ENCODE measurements around the gene DLG2. TPM values are rescaled to one million over a fixed set of nuclear protein-coding genes. Genes with fewer than 3 reads are reported as not detected.

The DLG2 gene
- total and polyA plus RNA-seq, 3 experiments from 2014 or later: 0.81 to 1.5 (median 1.3) TPM

DNA sequence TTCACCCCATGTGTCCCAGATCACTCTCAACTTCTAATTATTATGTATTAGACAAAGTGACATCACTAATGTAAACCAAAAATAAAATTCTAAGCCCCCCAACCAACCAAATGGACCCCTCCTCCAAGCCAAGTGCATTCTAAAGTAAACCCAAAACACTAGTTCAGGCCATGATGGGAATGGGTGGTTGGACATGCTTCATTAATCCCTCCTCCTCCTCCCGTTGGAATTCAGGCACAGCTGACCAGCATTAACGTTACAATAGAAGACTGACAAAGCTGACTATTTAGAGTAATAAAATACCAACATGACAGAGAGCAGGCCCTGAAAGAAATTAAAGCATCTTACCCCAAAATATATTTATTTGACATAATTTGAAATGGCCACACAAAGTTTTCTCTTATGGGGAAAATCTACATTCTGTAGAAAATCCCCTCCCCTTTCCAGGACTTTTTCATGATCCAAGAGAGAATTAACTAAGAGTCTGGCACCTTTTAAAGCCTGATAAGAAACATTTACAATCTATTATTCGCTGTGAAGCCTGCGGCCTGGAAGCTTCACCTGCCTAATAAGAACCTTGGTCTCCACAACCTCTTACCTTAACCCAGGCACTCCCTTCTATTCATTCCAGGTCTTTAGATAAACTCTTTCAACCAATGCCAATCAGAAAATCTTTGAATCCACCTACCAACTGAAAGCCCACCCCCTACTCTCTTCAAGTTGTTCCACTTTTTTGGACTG, 1392.5 kb downstream of the DLG2 start:
- no peak overlapping the region for H3K4me3 ChIP-seq (ENCODE audit: low read length)
- Mint-ChIP-seq H3K4me3 (no peak overlapping the region), H3K36me3 (no peaks in the 10 kb centered on the region), H3K9me3 (peaks cover 8 to 24% (median 11%) of the 10 kb centered on the region in 5 donors), H3K4me1 (no peaks in the 10 kb centered on the region), H3K27ac (no peak overlapping the region), H3K27me3 (peaks cover 0 to 2% of the 10 kb centered on the region in 2 donors)
- DNase-seq: no peak
- no peaks in the 10 kb centered on the region for H3K27me3 ChIP-seq (ENCODE audit: insufficient read depth, low read length, poor library complexity, severe bottlenecking)
- no peak overlapping the region for H3K27ac ChIP-seq (ENCODE audit: low read depth, low read length)
- ChIA-PET POLR2A (no interaction called here), CTCF (no interaction called here)
- H3K9me3 ChIP-seq (ENCODE audit: low read length): no peaks in the 10 kb centered on the region
- H3K4me1 ChIP-seq (ENCODE audit: insufficient read depth, low read length): no peaks in the 10 kb centered on the region
- H3K36me3 ChIP-seq (ENCODE audit: insufficient read depth, low read length): no peaks in the 10 kb centered on the region

DNA sequence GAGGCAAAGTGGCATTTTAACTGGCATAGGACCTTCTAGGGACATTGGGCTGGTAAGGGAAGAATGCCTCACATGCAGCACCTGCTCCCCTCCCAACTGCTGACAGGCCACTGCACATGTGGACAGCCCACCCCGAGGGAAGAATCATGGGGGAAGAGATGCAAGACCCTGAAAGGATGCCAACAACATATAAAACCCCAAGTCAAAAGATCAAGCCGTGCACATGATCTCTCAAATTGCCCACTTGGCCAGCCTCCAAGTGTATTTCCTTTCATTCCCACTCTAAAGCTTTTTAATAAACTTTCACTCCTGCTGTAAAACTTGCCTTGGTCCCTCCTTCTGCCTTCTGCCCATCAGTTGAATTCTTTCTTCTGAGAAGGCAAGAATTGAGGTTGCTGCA, 1393.1 kb downstream of the DLG2 start:
- H3K9me3 ChIP-seq (ENCODE audit: low read length): no peaks in the 10 kb centered on the region
- CTCF ChIA-PET: no interaction called here
- H3K27me3 ChIP-seq (ENCODE audit: insufficient read depth, low read length, poor library complexity, severe bottlenecking): no peaks in the 10 kb centered on the region
- no peaks in the 10 kb centered on the region for H3K4me1 ChIP-seq (ENCODE audit: insufficient read depth, low read length)
- no peak overlapping the region for H3K27ac Mint-ChIP-seq
- DNase-seq: no peak
- H3K36me3 Mint-ChIP-seq: no peaks in the 10 kb centered on the region
- no peaks in the 10 kb centered on the region for H3K36me3 ChIP-seq (ENCODE audit: insufficient read depth, low read length)
- H3K4me3 ChIP-seq (ENCODE audit: low read length): no peak overlapping the region
- H3K9me3 Mint-ChIP-seq: peaks cover 8 to 24% (median 11%) of the 10 kb centered on the region in 5 donors
- H3K27me3 Mint-ChIP-seq: peaks cover 0 to 2% of the 10 kb centered on the region in 2 donors
- POLR2A ChIA-PET: no interaction called here
- no peaks in the 10 kb centered on the region for H3K4me1 Mint-ChIP-seq
- H3K4me3 Mint-ChIP-seq: no peak overlapping the region
- H3K27ac ChIP-seq (ENCODE audit: low read depth, low read length): no peak overlapping the region

DNA sequence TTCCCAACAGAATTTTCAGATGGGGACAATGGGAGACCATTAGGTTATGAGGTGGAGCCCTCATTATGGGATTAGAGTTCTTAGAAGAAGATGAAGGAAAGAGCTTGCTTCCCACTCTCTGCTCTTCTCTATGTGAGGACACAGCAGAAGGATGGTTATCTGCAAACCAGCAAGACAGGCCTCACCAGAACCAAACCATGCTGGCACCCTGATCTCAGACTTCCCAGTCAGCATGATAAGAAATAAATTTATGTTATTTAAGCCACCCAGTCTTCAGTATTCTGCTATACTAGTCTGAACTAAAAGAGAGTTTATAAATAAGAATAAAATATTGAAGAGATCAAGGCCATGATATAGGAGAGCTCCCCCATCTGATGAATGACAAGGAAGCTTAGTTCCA, 1394.6 kb downstream of the DLG2 start:
- ChIA-PET POLR2A (no interaction called here), CTCF (no interaction called here)
- peaks cover 0 to 2% of the 10 kb centered on the region in 2 donors for H3K27me3 Mint-ChIP-seq
- no peak overlapping the region for H3K4me3 Mint-ChIP-seq
- Histone ChIP-seq H3K27ac (ENCODE audit: low read depth, low read length) (no peak overlapping the region), H3K9me3 (ENCODE audit: low read length) (no peaks in the 10 kb centered on the region), H3K36me3 (ENCODE audit: insufficient read depth, low read length) (no peaks in the 10 kb centered on the region), H3K4me1 (ENCODE audit: insufficient read depth, low read length) (no peaks in the 10 kb centered on the region), H3K4me3 (ENCODE audit: low read length) (no peak overlapping the region), H3K27me3 (ENCODE audit: insufficient read depth, low read length, poor library complexity, severe bottlenecking) (no peaks in the 10 kb centered on the region)
- no peaks in the 10 kb centered on the region for H3K36me3 Mint-ChIP-seq
- DNase-seq: no peak
- H3K4me1 Mint-ChIP-seq: no peaks in the 10 kb centered on the region
- H3K9me3 Mint-ChIP-seq: peaks cover 9 to 25% (median 9%) of the 10 kb centered on the region in 5 donors
- no peak overlapping the region for H3K27ac Mint-ChIP-seq

DNA sequence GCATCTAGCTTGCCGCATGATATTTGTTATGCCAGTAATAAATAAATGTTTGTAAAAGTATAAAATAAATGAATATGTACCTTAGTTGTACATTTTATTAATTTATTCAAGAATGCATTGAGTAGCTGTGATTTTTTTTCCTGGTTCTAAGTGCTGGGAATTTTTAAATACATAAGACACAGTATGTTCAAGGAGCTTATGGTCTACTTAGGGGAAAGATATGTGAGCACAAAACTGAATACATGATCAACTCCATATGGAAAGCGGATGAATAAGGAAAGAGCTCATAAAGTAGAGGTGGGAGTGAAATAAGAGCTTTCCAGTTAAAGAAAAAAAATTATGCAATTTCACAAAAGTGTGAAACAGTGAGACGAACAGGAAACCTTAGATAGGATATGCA, 1396.7 kb downstream of the DLG2 start:
- no peaks in the 10 kb centered on the region for H3K36me3 Mint-ChIP-seq

DNA sequence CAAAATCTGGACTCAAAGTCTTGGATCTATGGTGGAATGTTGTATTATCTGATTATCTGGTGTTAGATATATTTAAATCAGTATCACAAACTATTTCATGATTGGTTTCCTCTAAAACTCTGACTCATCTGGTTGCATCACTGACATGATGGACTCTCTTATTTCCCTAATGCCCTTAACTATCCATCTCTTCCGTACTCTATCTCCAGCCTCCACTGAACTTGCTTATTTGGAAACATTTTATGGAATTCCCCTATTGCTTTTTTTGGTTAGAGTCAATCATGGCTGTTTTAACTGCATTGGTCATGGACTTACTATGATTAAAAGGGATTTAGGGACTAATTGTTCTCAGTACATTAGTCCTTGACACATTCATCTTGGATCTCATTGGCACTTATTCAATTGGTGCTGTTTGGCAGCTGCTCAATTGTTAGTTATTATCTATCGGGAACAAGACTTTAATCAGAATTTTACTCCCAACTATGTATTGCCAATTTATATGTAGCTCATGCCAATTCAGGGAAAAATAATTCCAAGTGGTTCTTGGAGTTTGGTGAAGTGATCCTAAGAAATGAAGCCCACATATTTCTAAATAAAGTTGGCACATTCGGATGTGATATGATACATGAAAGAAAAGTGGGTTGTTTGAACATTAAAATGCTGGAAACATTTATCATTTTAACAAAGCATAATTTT, 1399.0 kb downstream of the DLG2 start:
- Histone ChIP-seq H3K27me3 (ENCODE audit: insufficient read depth, low read length, poor library complexity, severe bottlenecking) (no peaks in the 10 kb centered on the region), H3K27ac (ENCODE audit: low read depth, low read length) (no peak overlapping the region), H3K4me3 (ENCODE audit: low read length) (no peak overlapping the region), H3K36me3 (ENCODE audit: insufficient read depth, low read length) (no peaks in the 10 kb centered on the region), H3K4me1 (ENCODE audit: insufficient read depth, low read length) (no peaks in the 10 kb centered on the region), H3K9me3 (ENCODE audit: low read length) (no peaks in the 10 kb centered on the region)
- ChIA-PET CTCF (no interaction called here), POLR2A (no interaction called here)
- H3K4me1 Mint-ChIP-seq: no peaks in the 10 kb centered on the region
- peaks cover 0 to 2% of the 10 kb centered on the region in 2 donors for H3K27me3 Mint-ChIP-seq
- DNase-seq: no peak
- H3K36me3 Mint-ChIP-seq: no peaks in the 10 kb centered on the region
- no peak overlapping the region for H3K4me3 Mint-ChIP-seq
- H3K27ac Mint-ChIP-seq: no peak overlapping the region
- peaks cover 0 to 20% (median 6%) of the 10 kb centered on the region in 5 donors for H3K9me3 Mint-ChIP-seq

More for the DNA sequence above, 1396.7 kb downstream of the DLG2 start:
- Mint-ChIP-seq H3K27ac (no peak overlapping the region), H3K27me3 (peaks cover 0 to 2% of the 10 kb centered on the region in 2 donors), H3K4me3 (no peak overlapping the region), H3K4me1 (no peaks in the 10 kb centered on the region), H3K9me3 (peaks cover 8 to 22% (median 9%) of the 10 kb centered on the region in 5 donors)
- DNase-seq: no peak
- Histone ChIP-seq H3K4me3 (ENCODE audit: low read length) (no peak overlapping the region), H3K27me3 (ENCODE audit: insufficient read depth, low read length, poor library complexity, severe bottlenecking) (no peaks in the 10 kb centered on the region), H3K4me1 (ENCODE audit: insufficient read depth, low read length) (no peaks in the 10 kb centered on the region), H3K36me3 (ENCODE audit: insufficient read depth, low read length) (no peaks in the 10 kb centered on the region), H3K9me3 (ENCODE audit: low read length) (no peaks in the 10 kb centered on the region), H3K27ac (ENCODE audit: low read depth, low read length) (no peak overlapping the region)
- POLR2A ChIA-PET: no interaction called here
- CTCF ChIA-PET: no interaction called here

DNA sequence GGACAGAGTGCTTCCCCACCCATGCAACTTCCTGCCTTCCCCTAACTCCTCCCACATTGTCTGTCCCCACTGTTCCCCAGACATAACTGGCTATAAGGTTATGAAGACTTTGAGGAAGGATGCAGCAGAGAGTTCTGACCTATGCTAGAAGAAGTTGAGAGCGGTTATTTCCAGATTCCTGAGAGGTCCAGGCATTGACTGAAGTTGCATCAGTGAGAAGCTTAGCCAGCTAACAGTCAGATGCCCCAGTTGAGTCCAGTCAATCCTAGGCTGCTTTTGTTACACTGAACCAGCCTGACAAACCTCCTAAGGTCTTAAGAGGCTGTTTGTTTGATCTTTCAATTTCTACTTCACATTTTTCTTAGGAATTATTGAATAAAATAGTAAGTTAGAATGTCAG, 1403.1 kb downstream of the DLG2 start:
- Mint-ChIP-seq H3K27me3 (no peaks in the 10 kb centered on the region), H3K9me3 (peaks cover 0 to 16% (median 13%) of the 10 kb centered on the region in 5 donors), H3K36me3 (no peaks in the 10 kb centered on the region), H3K27ac (no peak overlapping the region), H3K4me3 (no peak overlapping the region), H3K4me1 (no peaks in the 10 kb centered on the region)
- Histone ChIP-seq H3K27ac (ENCODE audit: low read depth, low read length) (no peak overlapping the region), H3K9me3 (ENCODE audit: low read length) (no peaks in the 10 kb centered on the region), H3K4me1 (ENCODE audit: insufficient read depth, low read length) (no peaks in the 10 kb centered on the region), H3K4me3 (ENCODE audit: low read length) (no peak overlapping the region), H3K27me3 (ENCODE audit: insufficient read depth, low read length, poor library complexity, severe bottlenecking) (no peaks in the 10 kb centered on the region), H3K36me3 (ENCODE audit: insufficient read depth, low read length) (no peaks in the 10 kb centered on the region)
- CTCF ChIA-PET: no interaction called here
- no peak for DNase-seq
- POLR2A ChIA-PET: no interaction called here

DNA sequence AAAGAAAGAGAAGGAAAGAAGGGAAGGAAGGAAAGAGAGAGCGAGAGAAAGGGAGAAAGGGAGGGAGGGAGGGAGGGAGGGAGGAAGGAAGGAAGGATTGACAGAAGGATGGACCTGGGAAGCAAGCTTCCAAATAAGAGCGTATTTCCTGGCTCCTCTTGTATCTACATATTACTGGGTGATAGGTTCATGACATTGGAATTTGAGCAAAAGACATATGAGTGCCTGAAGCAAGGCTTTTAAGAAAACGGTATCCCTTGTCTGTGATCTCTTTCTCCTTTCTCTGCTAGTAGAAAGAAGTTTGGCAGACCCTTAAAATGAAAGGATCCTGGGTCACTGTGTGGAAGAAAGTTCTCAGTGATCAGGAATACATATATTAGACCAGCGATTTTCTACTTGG, 1408.8 kb downstream of the DLG2 start:
- Histone ChIP-seq H3K9me3 (ENCODE audit: low read length) (no peaks in the 10 kb centered on the region), H3K27me3 (ENCODE audit: insufficient read depth, low read length, poor library complexity, severe bottlenecking) (no peaks in the 10 kb centered on the region), H3K4me1 (ENCODE audit: insufficient read depth, low read length) (no peaks in the 10 kb centered on the region), H3K27ac (ENCODE audit: low read depth, low read length) (no peak overlapping the region), H3K36me3 (ENCODE audit: insufficient read depth, low read length) (no peaks in the 10 kb centered on the region), H3K4me3 (ENCODE audit: low read length) (no peak overlapping the region)
- H3K9me3 Mint-ChIP-seq: peaks cover 4 to 37% (median 6%) of the 10 kb centered on the region in 5 donors
- CTCF ChIA-PET: no interaction called here
- H3K27ac Mint-ChIP-seq: no peak overlapping the region
- no peaks in the 10 kb centered on the region for H3K36me3 Mint-ChIP-seq
- no peak overlapping the region for H3K4me3 Mint-ChIP-seq
- DNase-seq: no peak
- H3K27me3 Mint-ChIP-seq: peaks cover 0 to 1% of the 10 kb centered on the region in 2 donors
- no peaks in the 10 kb centered on the region for H3K4me1 Mint-ChIP-seq
- POLR2A ChIA-PET: no interaction called here

DNA sequence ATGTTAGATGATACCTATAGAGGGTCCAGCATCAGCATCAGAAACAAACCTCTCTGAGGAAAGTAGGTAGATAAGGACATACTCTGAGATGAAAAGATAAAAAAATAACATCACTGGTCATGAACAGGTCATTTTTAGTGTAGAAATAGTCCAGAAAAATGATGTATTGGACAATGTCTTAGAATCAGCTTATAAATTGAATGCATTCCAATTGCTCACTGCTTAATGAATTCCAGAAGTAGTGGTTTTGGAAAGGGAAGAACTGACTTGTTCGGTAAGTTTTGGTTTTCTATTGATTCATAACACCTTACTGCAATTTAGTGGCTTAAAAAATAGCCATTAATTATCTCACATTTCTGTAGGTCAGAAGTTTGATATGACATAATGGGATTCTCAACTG, 1411.5 kb downstream of the DLG2 start:
- no peaks in the 10 kb centered on the region for H3K4me1 Mint-ChIP-seq
- H3K36me3 Mint-ChIP-seq: no peaks in the 10 kb centered on the region
- H3K27ac Mint-ChIP-seq: no peak overlapping the region
- peaks cover 0 to 1% of the 10 kb centered on the region in 2 donors for H3K27me3 Mint-ChIP-seq
- ChIA-PET POLR2A (no interaction called here), CTCF (no interaction called here)
- peaks cover 5 to 30% (median 9%) of the 10 kb centered on the region in 5 donors for H3K9me3 Mint-ChIP-seq
- H3K4me3 Mint-ChIP-seq: no peak overlapping the region
- DNase-seq: no peak
- Histone ChIP-seq H3K36me3 (ENCODE audit: insufficient read depth, low read length) (no peaks in the 10 kb centered on the region), H3K27me3 (ENCODE audit: insufficient read depth, low read length, poor library complexity, severe bottlenecking) (no peaks in the 10 kb centered on the region), H3K4me1 (ENCODE audit: insufficient read depth, low read length) (no peaks in the 10 kb centered on the region), H3K9me3 (ENCODE audit: low read length) (no peaks in the 10 kb centered on the region), H3K27ac (ENCODE audit: low read depth, low read length) (no peak overlapping the region), H3K4me3 (ENCODE audit: low read length) (no peak overlapping the region)
